GM19397 (cell line): ENCODE results near the gene ATP7A.
"Not testable (repeated sequence)": the region's sequence is repeated elsewhere in the genome, so short reads cannot be mapped to it uniquely, and the experiment has no call there.

Experiments used
- ATAC-seq: cut with Tn5 transposase; IDR thresholded peaks from one replicate; pipeline ENCODE4 v1.9.1; 2021; ENCODE audit warnings: mild to moderate bottlenecking, moderate library complexity; ENCODE audit not compliant: unreplicated experiment

ATP7A gene

DNA sequence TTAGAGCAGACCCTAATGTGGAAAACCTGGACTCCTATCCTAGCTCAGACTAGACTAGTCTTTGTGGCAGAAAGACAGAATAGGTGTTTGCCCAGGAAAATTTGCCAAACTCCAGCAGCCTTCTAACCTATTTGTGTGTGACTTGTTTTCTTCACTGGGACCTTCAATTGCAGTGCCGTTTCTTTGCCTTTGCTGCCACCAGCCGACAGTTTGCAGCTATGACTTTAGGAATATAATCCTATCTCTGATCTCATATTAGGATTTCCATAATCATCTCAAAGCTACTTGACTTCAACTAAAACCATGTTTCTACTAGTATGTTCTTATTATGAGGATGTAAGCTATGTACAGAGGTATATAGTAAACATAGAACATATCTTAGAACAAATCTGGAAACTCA, 119.2 kb downstream of the ATP7A start:
- no peak for ATAC-seq

DNA sequence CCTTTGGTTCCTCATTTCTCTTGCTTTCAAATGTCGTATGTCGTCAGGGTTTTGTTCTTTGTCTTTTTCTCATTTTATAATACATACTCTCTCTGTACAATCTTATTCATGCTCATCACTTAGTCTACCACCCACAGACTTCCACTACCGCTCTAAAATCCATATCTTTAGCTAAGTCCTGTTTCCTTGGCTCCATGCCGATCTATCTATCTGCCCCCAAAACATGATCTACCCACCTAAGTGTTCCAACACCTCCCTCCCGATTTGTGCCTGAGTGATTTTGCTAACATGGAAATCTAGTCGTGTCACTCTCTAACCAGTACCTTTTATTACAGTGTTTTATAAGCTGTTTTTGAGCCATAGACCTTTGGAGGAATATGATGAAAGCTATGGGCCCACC, 124.6 kb downstream of the ATP7A start:
- no peak for ATAC-seq

DNA sequence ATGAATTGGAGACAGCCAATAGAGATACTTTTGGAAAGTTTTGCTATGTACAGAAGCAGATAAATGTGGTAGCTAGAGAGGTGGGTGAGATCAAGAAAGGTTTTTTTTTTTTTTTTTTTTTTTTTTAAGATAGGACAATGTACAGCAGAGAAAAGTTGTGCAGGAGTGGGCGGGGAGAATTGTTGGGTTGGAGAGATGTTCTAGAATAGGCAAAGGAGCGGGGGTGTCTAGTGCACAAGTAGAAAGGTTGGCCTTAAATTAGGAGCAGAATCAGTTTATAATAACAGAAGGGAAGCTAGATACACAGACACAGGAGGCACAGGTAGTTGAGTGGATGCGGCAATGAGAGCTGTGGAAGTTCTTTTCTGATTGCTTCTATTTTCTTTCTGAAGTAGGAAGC, 127.4 kb downstream of the ATP7A start:
- no peak for ATAC-seq

DNA sequence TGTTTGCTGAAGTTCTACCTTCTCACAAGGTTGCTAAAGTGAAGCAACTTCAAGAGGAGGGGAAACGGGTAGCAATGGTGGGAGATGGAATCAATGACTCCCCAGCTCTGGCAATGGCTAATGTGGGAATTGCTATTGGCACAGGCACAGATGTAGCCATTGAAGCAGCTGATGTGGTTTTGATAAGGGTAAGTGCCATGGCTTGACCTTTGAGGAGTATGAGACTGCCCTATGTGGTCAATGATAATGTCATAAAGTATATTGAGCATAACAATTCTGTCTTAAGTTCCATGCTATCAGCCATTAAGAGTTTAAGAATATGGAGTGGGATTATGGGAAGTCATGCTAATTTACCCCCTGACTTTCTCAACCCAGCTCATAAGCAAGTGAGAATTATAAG, 132.1 kb downstream of the ATP7A start:
- ATAC-seq = no peak

DNA sequence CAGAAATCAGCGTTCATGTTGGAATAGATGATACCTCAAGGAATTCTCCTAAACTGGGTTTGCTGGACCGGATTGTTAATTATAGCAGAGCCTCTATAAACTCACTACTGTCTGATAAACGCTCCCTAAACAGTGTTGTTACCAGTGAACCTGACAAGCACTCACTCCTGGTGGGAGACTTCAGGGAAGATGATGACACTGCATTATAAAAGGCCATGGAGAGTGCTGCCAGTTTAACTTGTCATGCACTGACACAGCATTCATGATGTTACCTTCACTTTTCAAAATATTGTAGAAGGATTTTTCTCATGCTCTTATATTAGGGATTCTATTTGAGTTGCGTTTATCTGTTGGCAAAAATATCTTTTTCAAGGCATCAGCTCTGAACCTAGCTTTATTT, 135.9 kb downstream of the ATP7A start:
- ATAC-seq = no peak

DNA sequence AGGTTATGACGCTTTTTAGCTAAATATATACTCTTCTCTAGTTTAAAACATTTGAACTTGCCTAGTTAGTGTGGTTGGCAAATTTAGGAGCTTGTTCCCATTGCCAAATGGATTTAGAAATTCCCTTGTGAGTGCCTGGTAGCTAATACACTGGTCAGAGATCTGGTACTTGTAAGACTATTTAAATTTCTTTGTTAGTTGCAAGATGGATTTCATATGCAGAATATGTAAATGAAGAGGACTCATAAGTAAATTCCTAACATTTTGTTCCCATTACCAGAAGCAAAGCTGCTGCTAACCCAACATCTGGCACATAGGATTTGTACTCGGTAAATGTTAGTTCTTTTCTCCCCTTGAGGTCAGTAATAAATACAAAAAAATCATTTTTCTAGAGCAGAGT, 137.6 kb downstream of the ATP7A start:
- no peak for ATAC-seq

DNA sequence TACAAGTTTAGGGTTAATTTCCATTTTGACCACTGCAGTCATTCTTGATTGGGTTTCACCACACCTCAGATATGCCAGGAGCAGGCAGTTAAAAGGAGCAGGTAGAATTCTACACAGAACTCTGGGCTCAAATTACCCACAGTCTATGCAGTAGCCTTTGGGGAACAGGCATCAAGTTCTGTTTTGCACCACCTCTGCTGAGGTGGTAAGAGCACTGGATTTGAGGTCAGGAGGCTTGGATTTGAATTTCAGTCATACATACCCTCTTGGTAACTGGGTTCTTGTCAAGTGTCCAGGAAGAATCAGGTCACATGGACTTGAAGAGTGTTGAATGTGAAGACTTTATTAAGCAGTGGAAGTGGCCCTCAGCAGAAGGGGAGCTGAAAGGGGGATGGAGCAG, 153.2 kb downstream of the ATP7A start:
- ATAC-seq = no peak

DNA sequence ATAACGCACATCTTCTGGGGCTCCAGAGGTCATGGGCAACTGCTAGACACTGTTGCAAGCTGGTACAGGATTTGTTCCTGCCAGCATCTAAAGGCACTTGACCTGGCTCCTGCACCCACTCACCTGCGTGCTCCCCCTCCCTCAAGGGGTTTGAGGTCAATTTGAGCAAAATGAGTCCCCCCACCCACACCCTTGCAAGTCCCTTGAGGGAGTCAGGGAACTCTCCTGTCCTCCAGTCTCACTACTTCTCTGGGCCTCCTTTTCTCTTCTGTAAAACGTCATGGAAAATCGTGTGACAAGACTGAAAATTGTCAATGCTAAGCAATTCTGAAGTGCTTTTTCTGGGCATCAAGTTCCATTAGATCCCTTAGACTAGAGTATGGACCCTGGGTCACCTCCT, 153.7 kb downstream of the ATP7A start:
- no peak for ATAC-seq

DNA sequence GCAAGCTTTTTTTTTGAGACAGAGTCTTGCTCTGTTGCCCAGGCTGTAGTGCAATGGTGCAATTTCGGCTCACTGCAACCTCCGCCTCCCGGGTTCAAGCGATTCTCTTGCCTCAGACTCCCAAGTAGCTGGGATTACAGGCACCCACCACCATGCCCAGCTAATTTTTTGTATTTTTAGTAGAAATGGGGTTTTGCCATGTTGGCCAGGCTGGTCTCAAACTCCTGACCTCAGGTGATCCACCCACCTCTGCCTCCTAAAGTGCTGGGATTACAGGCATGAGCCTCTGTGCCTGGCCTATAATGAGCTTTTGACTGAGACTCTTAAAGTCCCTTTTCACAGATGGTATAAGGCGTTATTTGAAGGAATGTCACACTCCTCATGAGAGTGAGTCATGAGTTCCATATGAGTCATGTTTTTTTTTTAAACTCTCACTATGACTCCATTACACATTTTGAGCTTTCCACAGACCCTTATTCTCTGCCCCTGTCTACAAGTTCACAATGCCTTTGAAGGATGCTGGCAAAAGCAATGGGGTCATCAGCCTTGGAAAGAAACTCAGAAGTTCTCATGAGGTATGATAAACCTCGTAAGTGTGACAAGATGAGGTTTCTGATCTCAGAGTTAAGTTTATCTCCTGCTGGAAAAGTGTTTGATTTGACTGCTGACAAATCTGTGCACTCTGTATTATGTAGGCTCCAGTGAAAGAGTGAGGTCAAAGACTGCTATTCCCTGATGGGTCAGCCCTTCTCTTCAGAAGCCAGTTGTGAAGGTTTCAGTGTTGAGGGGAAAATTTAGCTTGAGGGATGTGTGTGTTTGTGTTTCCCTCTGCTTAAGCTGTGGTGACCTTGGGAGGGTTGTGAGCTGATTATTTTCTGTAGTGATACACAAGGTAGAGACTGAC, 154.5 kb downstream of the ATP7A start:
- peak; percentile 72 for ATAC-seq

DNA sequence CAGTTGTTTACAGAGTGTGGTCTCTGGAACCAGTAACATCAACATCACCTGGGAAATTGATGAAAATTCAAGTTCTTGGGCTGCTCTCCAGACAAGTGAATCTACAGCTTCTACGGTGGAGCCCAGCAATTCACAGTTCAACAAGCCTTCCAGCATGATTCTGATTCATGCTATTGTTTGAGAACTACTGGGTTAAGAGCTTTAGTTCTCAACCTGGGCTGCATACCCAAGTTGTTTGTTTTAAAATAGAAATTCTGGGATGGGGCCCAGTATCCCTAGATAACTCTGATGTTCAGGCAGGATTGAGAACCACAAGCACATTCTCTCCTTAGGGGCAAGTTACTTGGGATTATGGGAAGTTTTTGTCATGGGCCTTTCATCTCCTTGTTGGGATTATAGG, 155.6 kb downstream of the ATP7A start:
- ATAC-seq = no peak

DNA sequence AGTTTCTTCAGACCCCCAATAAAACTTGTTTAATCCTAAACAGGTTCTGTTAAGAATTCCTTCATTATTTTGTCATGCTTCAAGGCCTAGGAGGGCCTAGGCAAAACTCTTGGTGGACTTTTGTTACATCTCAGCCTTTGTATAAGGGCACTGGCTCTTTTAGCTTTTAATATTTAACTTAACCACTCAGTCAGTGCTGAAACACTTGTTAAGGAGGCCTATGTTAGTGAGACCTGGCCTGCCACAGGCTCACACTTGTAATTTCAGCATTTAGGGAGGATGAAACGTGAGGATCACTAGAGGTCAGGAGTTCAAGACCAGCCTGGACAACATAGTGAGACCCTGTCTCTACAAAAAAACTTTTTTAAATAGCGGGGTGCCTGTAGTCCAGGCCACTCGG, 160.8 kb downstream of the ATP7A start:
- no peak for ATAC-seq

DNA sequence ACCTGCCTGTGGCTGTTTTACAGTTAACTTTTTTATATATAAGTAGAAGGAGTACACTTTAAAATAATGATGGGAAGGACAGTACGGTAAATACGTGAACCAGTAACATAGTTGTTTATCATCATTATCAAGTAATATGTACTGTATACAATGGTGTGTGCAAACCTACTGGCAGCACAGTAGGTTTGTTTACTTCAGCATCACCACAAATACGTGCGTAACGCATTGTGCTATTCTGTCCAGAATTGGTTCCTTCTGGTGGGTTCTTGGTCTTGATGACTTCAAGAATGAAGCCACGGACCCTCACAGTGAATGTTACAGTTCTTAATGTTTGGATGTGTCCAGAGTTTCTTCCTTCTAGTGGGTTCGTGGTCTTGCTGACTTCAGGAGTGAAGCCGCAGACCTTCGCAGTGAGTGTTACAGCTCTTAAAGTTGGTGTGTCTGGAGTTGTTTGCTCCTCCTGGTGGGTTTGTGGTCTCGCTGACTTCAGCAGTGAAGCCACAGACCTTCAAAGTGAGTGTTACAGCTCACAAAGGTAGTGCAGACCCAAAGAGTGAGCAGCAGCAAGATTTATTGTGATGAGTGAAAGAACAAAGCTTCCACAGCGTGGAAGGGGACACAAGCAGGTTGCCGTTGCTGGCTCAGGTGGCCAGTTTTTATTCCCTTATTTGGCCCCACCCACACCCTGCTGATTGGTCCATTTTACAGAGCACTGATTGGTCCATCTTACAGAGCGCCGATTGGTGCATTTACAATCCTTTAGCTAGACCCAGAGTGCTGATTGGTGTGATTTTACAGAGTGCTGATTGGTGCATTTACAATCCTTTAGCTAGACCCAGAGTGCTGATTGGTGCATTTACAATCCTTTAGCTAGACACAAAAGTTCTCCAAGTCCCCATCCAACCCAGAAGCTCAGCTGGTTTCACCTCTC, 162.9 kb downstream of the ATP7A start:
- ATAC-seq = not testable (repeated sequence)

DNA sequence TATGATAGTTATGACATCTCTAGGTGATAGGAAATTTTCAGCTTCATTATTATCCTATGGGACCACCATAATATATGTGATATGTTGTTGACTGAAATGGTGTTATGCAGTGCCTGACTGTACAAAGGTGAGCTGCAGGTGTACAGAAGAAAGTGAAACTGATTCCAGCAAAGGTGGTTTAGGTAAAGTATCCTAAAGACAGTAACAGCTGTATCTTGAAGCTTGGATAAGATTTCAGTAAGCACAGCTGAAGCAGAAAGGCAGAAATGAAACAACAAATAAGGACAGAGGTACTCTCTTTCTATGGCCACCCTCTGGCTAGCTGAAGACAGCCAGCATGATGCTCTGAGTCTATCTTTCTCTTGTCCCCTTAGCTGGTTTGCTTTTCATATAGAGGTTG, 163.6 kb downstream of the ATP7A start:
- ATAC-seq = no peak

DNA sequence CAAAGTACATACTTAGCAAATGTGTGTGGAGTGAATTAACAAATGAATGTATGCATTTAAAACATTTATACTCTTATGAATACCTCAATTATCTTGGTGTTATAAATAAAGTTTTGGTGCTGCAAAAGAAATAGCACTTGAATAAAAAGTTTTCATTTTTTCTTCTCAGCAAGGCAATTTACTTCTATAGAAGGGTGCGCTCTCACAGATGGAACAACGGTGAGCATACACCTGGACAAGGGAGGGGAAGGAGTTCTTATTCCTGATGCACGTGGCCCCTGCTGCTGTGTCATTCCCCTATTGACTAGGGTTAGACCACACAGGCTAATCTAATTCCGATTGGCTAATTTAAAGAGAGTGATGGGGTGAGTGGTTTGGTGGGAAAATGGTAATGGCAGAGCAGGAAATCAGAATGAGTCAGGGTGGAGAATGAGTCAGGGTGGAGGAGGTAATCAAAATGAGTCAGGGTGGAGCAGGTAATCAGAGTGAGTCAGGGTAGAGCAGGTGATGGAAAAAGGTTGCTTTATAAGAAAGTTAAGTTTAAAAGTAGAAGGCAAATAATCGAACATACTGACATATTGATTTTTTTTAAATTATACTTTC, 165.4 kb downstream of the ATP7A start:
- ATAC-seq = no peak

DNA sequence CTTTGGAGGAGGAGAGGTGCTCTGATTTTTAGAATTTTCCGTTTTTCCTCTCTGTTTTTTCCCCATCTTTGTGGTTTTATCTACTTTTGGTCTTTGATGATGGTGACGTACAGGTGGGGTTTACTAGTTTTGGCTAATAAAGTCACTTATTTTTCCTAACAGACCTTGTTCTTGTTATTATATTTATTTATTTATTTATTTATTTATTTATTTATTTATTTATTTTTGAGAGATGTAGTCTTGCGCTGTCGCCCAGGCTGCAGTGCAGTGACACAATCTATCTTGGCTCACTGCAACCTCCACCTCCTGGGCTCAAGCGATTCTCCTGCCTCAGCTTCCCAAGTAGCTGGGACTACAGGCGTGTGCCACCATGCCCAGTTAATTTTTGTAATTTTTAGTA, 170.9 kb downstream of the ATP7A start:
- not testable (repeated sequence) for ATAC-seq

DNA sequence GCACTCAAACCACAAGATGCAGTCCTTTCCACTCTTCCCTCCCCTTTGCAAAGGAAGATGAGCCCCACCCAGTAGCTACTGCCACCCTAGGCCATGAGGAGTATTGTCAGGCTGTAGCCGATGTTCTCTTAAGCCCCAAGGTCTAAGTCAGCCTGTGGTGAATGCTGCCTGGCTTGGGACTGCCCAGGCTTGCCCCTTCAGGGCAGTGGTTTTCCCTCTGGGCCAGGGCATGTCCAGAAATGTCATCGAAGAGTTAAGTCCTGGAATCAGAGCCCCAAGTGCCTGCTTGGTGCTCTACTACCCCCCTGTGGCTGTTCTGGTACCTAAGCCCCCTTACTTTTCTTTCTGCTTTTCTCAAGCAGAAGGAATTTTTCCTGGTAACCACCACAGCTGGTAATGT, 181.8 kb downstream of the ATP7A start:
- ATAC-seq = peak; percentile 71

DNA sequence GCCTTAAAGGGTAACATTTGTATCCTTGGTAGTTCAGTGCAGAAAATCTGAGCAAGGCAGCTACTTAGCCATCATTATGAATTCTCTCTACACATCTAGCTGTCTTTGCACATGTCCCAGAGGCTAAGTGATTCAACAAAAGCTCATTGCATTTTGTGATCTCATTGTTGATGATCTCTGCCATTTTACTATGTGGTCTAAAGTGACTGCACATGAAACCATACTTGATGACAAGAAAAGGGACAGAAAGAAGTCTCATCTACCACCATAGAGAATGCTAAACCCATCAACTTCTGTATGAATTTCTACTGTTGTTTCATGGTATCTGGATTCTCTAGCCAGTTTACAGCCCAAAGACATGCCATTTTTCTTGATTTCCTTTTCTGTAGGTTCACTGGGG, 187.6 kb downstream of the ATP7A start:
- no peak for ATAC-seq
